ENCODE measurements around the gene SF1. TPM values are rescaled to one million over a fixed set of nuclear protein-coding genes. Genes with fewer than 3 reads are reported as not detected.

The SF1 gene
- total RNA-seq, 1 donor from 2014 or later = 485 TPM

DNA sequence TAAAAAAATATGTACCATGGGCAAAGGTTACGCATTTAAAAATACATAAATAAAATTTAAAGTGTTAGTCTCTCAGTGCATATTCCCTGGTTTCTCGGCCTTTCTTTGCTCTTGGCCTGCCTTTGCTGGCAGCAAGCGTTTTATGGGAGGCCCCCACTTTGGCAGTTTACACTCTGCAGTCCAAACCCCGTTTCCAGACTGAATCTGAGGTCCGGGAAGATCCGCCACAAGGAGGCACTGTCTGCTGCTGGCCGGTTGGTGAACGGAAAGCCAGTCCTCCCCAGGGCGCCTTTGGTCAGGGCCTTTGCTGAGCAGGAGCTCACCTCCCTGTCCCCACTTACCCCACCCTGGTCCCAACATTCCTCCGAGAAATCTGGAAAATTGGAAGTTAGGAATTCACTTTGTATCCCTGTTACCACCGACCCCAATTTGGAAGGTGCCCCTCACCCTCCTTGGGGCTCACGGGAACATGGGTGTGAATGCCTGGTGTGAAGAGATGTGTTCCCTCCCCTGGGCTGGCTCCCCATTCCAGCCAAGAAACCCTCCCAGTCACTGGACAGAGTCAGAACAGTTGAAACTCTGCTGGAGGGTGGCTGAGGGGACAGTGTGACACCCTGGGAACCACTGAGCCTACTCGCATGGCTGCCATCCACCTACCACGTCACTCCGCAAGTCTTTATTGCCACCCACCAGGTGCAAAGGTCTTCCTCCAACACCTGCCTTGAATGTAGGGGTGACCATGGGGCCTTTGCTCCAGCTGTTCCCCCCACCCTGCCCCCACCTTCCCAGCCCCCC lies 9.4 kb upstream of the SF1 start:
- intact Hi-C loops (cut with micrococcal nuclease) = loop anchor here (5.0 kb wide), 1 partner anchor 60 kb away; no protein-coding TSS in a partner anchor

DNA sequence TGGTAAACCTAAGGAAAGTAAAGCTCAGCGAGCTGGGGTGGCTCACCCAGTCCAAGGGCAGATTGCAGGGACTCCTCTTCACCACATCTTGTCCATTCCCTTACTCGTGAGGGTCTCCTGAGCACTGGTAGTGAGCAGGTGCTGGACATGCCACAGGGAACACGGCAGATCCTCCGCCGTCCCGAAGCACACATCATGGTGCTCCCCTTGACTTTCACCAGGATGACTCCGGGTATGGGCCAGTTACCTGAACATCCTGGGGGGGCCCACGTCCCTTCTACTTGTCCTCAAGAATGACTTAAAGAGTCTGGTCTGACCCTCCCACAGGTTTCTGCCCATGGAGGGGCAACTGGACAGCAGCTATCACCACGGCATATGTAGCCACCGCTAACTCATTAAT lies 8.0 kb upstream of the SF1 start:
- intact Hi-C loops (cut with micrococcal nuclease) = loop anchor here (5.0 kb wide), 1 partner anchor 61 kb away; no protein-coding TSS in a partner anchor

- intact Hi-C loops (cut with micrococcal nuclease) = loop anchor here (5.0 kb wide), 1 partner anchor 62 kb away; no protein-coding TSS in a partner anchor
Measured at GRCh38 chr11:64784813-64785581, 6.7 kb upstream of the SF1 start.

DNA sequence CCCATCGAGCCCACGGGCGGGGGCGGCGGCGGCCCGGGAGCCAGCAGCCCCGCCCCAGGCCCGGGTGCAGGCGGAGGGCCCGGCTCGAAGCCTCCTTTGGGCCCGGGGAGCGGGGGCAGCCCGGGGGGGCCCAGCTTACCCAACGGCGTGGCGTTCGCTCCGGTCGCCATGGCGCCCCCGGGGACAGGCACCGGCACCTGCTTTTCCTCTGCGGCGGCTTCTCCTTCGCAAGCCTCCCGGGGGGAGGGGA lies 194 bp downstream of the SF1 start:
- intact Hi-C loops (cut with micrococcal nuclease) = loop anchor here (1.0 to 2.0 kb wide), 11 partner anchors 25 to 1491 kb away; partner anchors contain the start of genes ATG2A, MAP4K2, PCNX3 and PPP2R5B

GRCh38 chr11:64777449-64778222 lies 706 bp downstream of the SF1 start:
- intact Hi-C loops (cut with micrococcal nuclease) = loop anchor here (1.0 to 2.0 kb wide), 14 partner anchors 10 to 1491 kb away; partner anchors contain the start of genes ATG2A, MAP4K2, PCNX3 and PPP2R5B

- intact Hi-C loops (cut with micrococcal nuclease) = loop anchor here (1.0 to 2.0 kb wide), 3 partner anchors 10 to 33 kb away; partner anchors contain the start of gene RASGRP2
Measured at GRCh38 chr11:64776875-64777274, 1.5 kb downstream of the SF1 start.

DNA sequence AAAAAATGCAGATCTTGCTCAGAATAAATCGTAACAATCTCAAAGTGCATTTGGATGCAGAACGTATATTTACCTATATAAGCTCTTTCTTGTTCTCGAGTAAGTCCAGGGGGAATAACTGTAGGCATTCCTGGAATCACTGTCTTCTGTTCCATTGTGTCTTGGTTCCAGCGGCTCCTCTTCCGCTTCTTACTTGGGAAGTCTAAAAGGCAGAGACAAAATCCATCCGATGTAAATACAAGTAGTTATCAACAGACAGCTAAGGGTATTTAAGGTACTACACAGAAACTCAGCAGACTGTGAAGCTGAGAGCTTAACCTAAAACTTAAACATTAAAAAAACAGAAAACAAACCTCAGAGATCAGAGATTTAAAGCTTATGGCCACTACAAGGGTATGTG lies 1.9 kb downstream of the SF1 start:
- intact Hi-C loops (cut with micrococcal nuclease) = loop anchor here (2.0 kb wide), 1 partner anchor 14 kb away; no protein-coding TSS in a partner anchor

DNA sequence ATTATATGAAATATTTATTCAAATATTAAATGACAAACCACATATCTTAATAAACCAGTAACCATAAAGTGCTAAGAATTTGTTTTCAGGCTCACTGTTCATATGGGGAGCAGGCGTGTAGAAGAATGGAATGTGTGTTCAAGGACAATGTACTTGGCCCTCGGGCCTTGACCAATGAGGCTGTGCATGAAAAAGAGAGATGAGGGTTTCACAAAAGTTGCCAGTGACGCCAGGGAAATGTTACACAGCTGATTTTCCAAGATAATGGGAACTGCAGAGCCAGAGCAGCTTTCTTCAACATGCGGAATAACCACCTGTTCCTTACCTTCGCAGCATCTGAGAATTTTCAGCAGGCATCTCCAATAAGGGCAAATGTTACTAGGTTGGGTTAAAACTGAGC lies 4.2 kb downstream of the SF1 start:
- intact Hi-C loops (cut with micrococcal nuclease) = no loop called here

DNA sequence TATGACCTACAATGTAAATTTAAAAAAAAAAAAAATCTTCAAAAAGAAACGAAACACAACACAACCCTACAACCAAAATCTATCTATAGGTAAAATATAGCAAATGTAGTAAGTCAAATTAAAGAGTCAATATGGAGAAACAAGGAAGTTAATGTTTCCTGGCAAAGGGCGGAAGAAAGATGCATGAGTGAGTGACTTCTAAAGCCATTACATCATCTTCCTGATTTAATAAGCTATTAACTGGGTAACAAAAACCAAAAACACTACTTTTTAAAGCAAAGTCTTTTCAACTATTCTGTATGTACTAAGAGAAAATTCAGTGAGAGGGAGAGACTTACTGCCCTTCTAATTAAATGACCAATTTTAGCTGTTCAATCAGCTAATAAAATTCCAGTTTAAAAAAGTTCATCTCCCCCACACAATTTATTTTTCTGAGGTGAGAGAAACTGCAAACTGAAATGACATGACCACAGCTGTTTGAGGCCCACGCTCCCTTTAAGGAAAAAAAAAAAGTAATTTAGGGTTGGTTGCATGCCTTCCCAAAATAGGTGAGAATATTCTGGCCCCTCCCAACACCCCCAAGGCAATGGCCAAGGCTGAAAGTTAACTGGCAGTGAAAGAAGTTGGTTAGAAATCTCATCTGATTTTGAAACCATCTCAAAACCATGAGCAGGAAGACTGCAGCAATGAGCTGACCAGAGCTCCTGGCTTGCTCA lies 5.9 kb downstream of the SF1 start:
- intact Hi-C loops (cut with micrococcal nuclease) = no loop called here

- intact Hi-C loops (cut with micrococcal nuclease) = no loop called here
Measured at GRCh38 chr11:64771861-64772260, 6.5 kb downstream of the SF1 start.

- intact Hi-C loops (cut with micrococcal nuclease) = no loop called here
Measured at GRCh38 chr11:64770120-64770519, 8.2 kb downstream of the SF1 start.

DNA sequence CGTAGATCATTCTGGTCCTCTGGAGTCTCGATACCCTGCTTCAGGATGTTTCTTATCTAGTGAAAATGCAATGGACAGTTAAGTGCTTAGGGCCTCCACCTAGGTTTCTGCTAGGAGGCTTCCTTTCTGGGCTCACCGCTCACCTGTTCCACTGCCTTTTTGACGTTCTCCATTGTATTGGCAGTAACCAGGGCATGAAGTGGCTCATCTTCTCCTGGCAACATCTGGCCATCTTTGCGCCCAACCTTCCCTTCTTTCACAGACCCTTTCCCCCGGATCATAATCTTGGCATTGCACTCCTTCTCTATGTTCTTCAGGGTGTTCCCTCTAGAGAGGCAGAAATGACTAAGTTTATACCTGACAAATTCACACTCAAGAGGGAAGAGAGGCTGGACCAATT lies 9.1 kb downstream of the SF1 start:
- intact Hi-C loops (cut with micrococcal nuclease) = loop anchor here (2.0 kb wide), 1 partner anchor 80 kb away; no protein-coding TSS in a partner anchor

- intact Hi-C loops (cut with micrococcal nuclease) = loop anchor here (2.0 kb wide), 1 partner anchor 79 kb away; no protein-coding TSS in a partner anchor
Measured at GRCh38 chr11:64768300-64768694, 10.0 kb downstream of the SF1 start.

- intact Hi-C loops (cut with micrococcal nuclease) = loop anchor here (1.0 to 2.0 kb wide), 3 partner anchors 10 to 79 kb away; no protein-coding TSS in a partner anchor
Measured at GRCh38 chr11:64767344-64768299, 10.7 kb downstream of the SF1 start.

DNA sequence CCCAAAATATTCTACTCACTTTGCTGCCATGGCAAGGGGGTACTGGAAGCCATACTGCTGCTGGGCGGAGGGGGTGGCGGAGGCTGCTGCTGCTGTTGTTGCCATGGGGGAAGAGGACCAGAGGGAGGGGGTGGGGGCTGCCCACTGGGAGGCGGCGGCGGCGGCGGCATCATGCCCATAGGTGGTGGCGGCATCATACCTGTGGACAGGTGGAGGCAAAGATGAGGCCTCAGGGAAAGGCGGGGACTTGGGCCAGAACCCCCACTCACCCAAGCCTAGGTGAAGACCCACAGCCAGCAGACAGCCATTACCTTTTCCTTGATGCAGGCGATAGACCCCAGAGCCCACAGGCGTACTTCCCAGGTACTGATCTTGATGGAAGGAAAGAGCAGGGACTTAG lies 11.5 kb downstream of the SF1 start:
- intact Hi-C loops (cut with micrococcal nuclease) = loop anchor here (1.0 kb wide), 2 partner anchors 10 to 24 kb away; no protein-coding TSS in a partner anchor

DNA sequence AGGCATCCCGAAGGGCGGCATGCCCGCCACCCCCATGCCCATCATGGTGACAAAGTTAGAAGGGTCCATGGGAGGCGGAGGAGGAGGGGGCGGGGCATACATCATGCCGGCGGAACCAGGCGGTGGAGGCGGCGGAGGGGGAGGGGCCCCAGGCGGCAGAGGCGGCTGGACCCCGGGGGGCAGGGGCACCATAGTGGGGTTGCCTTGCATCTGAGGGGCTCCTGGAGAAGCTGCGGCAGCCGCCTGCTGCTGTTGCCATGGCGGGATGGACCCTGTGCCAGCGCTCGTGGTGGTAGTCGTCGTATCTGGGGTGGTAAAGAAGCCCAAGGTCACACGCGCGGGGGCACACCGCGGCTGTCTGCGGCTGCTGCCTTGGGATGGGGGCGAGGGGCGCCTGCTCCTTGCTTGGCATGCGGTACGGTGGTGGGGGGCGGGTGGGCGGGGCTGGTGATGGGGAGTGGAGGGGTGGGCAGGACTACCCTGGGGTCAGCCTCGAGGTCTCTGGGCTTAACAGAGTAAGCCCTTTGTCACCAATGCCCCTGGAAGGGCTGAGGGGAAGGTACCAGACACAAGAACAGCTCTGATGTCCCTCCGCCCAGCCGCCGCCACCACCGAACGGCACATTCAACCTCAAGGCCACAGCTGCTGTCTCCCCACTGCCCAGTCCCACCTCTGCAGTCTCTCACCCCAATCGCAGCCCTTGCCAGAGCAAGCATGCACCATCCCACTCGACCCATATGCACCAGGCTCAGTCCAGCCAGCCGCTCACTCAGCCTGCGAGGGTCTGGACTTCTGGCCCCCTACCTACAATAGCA lies 12.3 kb downstream of the SF1 start:
- intact Hi-C loops (cut with micrococcal nuclease) = no loop called here

- intact Hi-C loops (cut with micrococcal nuclease) = no loop called here
Measured at GRCh38 chr11:64765291-64765850, 13.0 kb downstream of the SF1 start.

DNA sequence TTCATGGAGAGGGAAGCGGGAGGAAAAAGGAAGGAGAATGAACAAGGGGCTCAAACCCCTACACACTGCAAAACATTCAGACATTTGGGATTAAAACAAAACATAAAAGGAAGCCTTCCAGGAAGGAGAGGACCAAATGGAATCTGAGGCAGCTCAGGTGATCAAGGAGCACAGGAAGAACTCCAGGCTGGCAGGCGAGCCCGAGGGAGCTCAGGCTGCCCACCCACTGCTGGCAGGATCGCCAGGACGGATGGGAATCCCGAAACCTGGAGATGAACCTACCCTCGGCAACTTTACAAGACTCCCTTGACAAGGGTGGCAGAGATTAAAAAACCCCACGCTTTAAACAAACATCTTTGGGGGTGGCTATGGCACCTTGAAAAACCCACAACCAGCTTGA lies 13.6 kb downstream of the SF1 start:
- intact Hi-C loops (cut with micrococcal nuclease) = loop anchor here (1.0 kb wide), 1 partner anchor 19 kb away; no protein-coding TSS in a partner anchor

Data from T-helper 1 cell treated with Interleukin-12 subunit alpha and Interleukin-12 subunit beta and Interleukin-4 antibody, amounts not matched to agents 30 ng/mL and 1 ng/mL, for 36 hours (primary cell).